RPMI7951 (cell line): Measurements from ENCODE around the gene GDPD5. TPM values are rescaled to one million over a fixed set of nuclear protein-coding genes. Genes with fewer than 3 reads are reported as not detected.

Experiments
- DNase-seq: peaks from one replicate; pipeline ENCODE4 v3.0.0-alpha.2; 2012; ENCODE audit warnings: low read depth
- total RNA-seq: library from RNA; depleted of rRNA; stranded (reverse); fragments of >200 nt; shearing (Covaris generic); gene quantifications from 2 replicates; pipeline ENCODE4 v1.2.3, GENCODE V29; 2014

Gene GDPD5
- total RNA-seq, 1 experiment from 2014 or later = 0.84 TPM

DNA sequence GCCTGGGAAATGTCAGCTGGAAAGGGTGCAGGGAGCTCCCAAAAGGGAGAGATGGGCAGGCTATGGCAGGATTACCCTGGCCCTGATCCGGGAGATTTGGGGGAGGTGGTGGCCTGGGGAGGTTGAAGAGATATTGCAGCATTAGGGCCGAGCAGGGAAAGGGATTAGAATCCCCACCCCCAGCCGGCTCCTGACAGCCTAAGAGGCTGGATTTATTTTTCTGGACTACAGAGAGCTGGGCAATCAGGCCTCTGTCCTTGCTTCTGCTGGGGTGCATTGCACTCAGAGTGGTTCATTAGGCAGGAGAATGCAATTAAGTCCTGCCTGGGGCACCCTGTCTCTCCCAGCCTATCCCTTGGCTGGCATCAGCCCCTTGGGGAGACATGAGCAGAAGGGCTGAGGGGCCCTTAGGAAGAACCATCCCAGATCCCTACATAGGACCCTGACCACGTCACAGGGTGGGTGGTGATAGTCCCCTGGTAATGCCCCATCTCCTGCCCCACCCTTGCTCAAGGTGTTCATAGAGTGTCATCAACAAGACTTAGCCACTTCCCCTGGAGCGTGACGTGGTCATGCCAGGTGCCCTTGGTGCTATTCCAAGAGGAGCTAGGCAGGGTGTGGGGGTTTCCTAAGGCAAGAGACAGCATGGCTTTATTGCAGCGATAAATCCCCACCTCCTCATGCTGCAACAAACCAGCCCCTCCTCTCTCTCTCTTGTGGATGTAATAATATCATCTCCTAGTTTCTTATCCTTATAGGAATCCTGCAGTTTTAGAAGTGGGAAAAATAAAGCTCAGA is 54.4 kb downstream of the GDPD5 start:
- no peak for DNase-seq

DNA sequence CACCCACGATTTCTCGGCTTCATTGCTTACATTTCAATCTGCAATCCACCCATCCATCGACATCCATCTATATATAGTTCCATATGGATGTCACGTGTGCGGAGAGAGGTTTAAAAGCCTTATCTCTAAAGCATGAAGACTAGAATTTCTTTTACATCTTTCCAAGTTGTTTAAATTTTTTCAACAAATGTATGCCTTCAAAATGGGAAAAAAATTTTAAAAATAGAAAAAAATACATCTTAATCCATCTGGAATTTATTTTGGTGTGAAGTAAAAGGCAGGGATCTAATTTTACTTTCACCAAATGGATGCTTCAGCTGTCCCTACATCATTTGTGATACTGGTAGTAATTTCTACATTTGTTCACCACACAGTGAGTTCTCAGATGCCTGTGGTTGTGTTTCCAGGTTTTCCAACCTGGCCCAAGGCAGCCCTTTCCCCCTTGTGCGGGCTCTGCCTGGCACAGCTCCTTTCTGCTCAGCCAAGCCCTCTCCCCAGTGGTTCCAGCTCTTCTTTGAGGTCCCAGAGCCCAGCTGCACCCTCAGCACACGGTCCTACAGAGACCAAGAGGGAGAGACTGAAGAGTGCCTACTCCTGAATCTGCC is 55.2 kb downstream of the GDPD5 start:
- DNase-seq = no peak

DNA sequence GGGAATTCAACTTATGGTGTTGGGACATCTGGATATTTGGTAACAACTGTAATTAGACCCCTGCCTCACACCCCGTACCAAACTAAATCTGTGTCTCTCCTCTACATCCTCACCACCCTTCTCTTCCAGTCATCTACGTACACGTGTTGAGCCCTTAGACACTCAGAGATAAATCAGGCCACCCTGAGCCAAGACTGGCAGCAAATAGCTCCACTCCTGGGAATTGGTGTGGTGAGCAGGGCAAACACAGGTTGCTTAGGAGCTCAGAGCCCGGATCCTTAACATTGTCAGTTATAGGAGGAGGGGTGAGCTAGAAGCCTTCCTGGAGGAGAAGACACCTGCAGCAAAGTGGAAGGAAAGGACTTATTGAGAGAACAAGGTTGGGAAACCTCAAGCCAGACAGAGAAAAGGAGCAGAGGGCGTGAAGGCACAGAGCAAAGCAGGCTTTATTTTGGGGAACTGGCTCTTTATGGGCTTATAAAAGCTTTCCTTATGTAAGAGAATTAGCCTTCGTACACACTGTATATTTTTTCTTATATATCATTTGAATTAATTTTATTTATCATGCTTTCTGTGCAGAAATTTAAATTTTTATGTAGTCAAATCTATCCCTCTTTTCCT is 55.8 kb downstream of the GDPD5 start:
- DNase-seq = no peak

DNA sequence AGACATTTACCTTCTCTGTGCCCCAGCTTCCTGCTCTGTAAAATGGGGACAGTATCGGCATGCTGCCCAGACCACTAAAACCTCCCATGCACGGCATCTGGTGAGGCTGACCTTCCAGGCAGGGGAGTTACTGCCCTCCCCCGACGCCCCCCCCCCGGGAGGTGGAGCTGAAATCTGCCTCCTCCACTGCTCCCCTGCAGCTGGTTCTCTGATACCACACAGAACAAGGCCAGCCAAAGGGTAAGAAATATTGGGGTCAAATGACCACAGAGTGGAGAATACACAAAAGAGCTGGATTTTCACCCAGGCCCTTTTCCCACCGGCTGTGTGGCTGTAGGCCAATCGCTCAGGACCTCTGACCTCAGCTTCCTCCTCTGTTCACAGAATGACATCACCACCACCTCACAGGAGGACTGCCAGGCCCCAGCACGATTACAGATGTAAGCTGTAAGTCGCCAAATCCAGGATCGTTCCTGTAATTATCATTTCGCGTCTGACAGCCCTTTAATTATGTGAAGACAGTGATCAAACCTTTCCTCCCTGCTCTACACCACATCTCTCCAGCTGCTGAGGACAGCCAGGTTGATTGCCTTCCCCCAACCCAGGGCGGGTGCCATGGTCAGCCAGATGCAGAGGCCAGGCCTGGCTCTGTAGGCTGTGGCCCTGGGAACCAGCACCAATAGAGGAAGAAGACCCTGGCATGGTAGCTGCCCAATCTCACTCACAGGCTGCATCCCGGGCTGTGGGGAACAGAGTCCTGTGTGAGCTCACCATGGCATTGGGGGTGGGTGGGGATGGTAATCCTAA is 57.0 kb downstream of the GDPD5 start:
- DNase-seq = no peak

DNA sequence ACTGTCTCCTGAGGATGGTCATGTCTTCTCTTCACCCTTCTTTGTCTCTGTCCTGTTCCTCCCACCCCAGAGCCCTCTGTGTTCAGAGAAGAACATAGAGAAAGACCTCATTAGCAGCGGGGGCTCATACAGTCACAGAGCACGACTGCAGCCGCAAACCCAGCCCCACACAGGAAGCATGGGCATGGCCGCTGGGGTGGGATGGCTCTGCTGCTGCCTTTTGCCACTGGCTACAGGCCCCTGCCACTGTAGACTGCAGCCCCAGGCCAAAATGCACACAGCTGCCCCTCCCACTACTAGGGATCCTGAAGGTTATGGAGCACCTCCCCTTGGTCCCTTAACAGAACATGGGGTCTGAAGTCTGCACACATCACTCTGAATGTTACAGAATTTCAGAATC is 57.9 kb downstream of the GDPD5 start:
- no peak for DNase-seq

DNA sequence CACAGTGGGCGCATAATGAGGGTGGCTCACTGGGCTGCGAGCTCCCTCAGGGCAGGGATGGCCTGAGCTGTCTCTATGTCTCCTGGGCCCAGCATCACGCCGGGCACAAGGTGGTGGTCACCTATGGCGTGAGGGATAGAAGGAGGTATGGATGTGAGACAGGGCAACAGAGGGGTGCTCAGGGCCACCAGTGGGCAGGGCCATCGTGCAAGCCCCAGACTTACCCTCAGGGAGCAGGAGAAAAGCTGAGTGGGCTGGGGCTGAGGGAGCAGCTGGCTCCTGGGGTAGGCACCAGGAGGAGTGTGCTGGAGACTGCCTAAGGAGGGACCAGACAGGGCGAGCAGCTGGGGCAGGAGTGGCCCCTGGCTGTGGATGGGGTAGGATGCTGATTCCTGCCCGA is 58.4 kb downstream of the GDPD5 start:
- DNase-seq = no peak

DNA sequence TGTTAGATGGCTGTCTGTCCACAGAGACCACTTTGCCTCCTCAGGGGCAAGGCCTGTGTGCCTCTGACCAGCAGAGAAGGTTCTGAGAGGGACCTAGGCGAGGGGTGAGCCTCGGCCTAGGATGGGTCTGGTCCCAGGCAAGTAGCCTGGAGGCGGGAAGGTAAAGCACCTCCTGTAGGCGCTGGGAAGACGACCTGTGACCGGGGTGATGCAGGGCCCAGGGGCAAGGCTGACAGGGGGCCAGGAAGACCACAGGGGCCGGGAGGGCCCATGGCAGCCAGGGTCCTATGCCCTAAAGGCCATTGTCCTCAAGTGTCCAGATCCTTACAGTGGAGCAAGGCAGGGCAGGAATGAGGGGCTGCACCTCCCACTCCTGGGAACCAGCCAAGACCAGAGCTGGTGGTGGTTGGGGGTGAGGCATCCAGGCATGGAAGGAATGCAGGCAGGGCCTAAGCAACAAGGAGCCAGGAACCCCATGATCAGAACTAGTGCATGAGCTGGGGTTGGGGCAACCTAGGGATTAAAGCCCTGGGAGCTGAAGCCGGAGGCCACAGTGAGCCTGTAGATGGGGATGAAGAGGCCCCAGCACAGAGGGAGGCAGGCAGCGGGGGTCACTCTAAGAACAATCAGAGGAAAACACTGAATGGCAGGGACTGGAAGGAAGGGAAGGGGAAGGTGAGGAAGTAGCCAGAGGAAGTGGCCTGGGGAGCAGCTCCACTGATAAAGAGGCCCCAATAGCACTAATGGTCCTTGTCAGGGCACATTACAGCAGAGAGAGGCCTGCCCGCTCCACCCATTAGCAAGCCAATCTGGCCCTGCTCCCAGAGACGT is 59.8 kb downstream of the GDPD5 start:
- DNase-seq = no peak

DNA sequence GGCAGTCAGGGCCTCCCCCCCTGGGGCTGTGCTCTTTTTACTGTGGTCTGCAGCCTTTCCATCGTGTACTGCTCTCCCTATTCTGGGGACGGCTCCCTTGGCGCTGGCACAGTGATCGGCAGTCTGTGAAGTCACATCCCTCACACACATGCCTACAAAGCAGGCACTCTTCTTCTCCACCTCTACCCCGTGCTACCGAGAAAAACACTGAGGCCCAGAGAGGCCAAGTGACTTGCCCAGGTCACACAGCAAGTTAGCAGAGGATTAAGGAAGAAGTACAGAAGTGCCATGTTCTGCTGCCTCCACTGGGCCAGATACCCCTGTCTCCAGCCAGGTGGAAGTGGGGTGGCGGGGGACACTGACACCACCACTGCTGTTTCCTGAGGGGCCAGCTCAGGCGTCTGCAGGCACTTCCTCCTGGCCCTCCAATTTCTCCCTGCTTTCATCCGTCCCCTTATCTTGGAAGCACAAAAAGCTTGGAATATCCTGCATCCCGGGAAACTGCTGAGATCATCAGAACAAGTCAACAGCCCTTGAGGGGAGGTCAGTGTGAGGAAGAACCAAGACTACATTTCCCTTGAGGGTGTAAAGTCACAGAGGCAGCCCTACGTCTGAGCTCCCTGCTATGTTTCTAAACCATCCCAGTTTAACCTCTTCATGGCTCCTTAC is 62.5 kb downstream of the GDPD5 start:
- DNase-seq = no peak

DNA sequence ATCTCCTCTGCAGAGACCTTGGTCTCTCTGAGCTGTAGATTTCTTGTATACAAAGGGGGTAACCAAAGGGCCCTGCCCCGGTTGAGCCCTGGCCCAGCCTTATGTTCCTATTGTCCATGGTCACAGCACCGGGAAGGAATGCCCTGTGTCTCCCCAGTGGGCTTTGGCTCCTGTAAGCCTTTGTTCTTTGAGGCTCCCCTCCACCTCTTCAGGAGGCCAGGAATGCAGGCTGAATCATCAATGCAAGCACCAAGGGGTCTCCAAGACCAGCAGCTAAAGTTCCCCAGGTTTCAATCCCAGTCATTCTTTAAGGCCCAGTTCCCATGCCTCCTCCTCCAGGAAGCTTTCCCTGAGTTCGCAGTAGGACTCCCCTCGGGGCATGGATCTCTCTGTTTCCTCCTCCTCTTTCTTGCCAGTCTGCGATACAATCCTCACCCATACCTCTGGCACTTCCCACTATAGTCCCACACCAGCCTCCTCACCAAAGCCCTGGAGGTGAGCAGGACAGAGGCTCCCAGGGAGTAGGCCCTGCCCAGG is 63.6 kb downstream of the GDPD5 start:
- DNase-seq = no peak

DNA sequence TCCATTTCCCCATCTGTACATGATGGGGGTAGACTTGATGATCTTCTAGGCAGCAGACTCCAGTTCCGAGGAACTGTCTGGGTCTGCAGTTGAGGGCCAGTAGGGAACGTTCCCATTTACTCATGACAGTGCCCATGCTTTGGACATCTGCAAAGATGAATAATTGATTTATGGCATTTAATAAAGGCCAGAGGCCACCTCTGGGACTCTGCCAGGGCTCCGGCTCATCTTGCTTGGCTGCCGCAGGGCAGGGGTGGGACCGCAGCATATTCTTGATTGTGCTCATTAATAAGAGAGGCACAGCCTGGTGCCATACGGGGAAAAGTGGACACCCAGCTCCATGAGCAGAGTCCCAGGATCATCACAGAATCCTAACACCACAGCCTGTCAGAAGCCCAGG is 64.6 kb downstream of the GDPD5 start:
- no peak for DNase-seq

DNA sequence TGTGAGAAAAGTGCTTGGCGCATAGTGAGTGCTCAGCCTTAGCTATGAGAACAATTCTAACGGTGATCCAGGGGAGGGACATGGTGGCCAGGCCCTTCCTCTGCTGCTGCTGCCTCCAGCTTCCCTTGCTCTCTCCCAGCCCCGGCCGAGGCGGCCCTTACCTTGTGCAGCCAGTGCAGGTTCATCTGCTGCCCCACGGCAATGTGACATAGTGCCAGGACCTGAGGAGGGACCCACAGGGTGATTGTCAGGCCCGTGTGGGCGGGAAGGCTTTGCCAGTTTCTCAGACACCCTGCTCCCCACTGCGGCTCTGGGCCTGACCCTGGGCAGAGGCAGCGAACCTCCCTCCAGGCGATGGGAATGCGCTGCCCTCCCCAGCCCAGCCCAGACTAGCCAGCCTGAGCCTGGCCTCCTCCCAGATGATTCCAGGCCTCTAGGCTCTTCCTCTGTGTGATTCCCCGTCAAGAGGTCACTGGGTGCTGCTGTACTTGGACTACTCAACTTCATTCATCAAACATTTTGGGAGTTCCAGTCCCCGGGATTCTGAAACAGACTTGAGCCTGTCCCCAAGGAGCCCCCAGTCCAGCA is 69.1 kb downstream of the GDPD5 start:
- DNase-seq = no peak

DNA sequence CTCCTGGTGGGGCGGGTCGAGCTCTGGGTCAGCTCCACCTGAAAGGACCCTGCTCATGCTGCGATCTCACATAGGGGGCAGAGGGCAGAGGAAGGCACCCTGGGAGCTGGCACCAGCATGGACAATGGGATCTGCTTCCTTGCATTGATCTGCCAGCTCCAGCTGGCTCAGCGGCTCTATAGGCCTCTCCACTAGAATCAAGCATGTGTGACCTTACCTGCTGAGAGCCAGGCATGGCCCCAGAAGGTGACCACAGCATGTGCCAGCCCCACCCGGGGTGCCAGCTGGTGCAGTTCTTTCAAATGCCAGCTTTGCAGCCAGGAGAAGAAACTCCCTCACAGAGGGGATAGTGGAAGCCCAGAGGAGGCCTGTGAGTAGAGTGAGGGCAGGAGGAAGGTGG is 70.8 kb downstream of the GDPD5 start:
- no peak for DNase-seq

DNA sequence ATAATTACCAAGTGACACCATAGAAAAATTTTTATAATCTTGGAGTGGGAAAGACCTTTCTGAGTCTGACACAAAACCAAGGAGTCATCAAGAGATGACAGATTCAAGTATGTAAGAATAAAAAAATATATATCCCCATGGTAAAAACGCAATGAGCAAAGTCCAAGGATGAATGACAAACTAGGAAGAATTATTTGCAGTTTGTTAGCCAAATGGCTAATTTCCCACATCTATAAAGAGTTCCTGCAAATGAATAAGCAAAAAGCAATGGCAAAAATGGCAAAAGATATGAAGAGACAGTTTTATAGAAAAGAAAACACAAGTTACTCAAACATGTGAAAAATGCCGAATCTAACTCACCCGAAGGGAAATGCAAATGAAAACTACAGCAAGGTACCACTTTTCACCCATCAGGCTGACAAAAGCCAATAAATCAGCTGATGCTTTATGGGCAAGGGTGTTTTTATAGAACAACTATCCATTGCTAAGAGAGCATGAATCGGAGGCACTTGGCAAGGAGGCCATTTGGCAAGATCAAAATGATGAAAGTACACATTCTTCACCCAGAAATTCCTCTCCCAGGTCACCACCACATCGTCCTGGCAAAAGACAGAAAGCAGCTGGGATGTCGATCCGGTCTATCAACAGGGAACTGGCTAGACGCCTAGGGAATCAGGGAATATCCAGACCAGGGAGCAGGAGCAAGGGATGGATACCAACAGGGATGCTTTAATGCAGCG is 71.7 kb downstream of the GDPD5 start:
- no peak for DNase-seq

DNA sequence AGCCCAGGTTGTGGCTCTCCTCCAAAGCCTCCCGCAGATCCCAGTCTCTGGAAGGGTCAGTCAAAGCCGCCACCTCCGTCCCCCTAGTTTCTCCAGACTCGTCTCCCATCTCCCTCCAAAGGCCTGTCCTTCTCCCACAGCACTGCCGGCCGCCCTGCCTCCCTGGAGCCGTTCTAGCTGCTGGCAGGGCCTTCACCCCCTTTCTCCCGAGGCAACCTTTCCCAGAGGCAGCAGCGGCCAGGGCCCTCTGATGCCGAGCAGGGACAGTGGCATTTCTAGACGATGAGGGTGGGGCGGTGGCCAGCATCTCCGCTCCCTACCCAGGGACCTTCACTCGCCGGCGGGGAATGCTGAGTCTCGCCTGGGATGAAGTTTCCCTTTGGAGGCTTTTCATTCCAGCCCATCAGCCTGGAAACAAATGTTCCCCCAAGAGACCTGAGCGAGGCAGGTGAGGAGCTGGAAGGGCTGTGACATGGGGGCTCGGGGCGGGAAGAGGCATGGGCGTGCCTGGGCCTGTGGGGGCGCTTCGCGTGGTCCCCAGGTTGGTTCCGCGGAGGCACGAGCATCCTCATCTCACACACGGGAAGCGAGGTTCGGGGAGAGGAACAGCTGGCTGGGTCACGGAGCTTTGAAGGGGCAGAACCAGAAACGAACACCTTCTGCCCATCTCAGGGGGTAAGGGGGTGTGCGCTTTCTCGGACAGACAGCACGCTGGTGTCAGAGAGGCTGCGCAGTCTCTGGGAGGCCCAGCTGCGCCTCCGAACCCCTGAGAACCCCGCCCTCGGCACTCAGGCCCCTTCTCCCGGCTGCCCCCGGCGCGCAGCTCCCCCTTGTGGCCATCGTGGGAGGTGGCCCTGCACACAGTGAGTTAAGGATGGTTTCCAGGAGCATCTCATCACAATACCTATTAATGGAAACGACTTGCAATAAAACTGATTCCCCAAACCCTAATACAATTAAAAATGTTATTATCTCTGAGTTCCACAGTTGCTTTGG is 74.6 kb downstream of the GDPD5 start:
- DNase-seq = no peak

DNA sequence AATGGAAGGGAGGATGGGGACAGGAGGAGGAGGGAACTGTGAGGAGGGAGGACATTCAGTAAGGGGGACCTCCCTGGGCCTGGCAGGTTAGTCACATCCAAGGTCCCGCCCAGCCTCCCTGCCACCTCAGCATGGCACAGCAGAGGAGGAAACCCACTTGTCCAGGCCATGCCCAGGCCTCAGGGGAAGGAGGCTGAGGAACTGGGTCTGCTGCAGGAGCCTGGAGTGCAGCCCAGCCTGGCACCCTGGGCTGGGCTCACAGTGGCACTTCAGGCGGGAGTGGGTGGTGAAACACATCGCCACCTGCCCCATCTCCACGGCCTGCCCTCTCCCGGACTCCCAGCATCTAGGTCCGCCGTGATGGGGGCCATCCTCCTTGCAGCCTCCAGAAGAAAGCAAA is 75.5 kb downstream of the GDPD5 start:
- no peak for DNase-seq

DNA sequence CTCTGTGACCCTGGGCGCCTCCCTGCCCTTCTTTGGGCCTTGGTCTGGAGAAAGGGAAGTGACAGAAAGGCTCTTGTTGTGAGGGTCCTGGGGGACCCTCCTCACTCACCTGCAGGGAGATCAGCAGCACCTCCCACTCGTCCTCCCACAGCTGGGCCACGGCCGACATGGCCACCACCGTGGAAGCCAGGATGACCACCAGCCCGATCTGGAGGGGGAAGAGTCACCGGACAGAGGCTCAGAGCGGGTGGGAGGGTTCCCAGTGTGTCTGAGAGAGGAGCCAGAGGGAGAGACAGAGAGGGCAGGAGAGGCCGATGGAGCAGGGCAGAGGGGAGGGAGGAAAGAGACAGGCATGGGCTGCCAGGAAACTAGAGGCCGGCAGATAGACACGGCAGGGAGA is 76.0 kb downstream of the GDPD5 start:
- no peak for DNase-seq

DNA sequence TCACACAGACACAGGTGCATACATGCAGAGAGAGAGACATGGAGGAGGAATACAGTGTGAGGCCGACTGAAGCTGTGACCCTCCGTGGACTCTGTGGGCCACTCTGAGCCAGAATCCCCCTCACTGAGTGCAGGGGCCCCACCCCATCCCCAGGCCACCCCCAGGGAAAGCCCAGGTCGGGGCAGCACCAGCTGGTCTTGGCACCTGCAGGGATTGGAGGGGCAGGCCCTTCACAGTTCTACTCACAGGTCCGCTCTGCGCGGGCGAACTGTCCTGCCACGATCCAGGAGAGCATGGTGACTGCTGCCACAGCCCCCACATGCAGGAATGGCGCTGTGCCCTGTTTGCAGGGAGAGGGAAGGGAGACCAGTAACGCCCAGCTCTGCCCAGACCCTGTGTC is 76.5 kb downstream of the GDPD5 start:
- no peak for DNase-seq

DNA sequence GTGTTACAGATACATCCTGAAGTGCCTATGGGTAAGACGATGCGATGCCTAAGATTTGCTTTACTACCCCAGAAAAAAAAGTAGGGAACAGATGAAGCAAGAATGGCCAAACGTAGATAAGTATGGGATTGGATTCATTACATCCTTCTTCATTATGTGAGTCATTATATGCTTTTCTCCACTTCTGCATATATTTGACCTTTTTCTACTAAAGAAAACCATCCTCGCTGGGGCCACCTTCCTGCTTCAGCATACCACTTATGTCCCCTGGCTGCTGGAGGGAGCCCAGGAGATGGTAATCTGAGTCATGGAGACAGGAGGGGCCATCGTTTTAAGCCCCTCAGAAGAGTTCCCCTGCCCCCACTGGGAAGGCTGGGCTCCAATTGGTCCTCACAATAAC is 78.3 kb downstream of the GDPD5 start:
- DNase-seq = no peak
